ENCODE data around the gene LDHB. TPM values are rescaled to one million over a fixed set of nuclear protein-coding genes. Genes with fewer than 3 reads are reported as not detected.
A peak's percentile ranks its signal among the peaks of the same experiment; 100 is the strongest.

LDHB gene
- total RNA-seq, 1 experiment from 2014 or later, result 1,343 TPM

DNA sequence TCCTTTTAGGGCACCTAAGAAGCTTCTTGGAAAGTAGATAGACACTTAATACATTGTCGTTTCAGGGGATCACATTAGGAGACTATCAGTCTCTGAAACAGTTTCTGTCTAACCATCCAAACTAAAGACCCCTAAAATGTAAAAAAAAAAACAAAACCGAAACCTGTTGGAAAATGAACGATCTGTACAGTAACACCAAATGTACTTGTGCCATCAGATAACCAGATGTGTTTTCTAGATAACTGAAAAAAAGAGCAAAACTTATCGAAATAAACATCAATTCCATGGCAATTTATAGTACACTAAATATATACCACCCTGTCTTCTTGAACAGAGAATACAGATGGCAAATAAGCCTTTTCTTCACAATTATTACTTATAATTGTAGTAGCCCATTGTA lies 2.1 kb downstream of the LDHB start:
- Histone ChIP-seq H2AFZ (ENCODE audit: low read length) (no peak overlapping the region), H3K18ac (ENCODE audit: insufficient read length, low read depth, low read length) (no peak overlapping the region), H4K91ac (ENCODE audit: insufficient read length, low read depth, low read length) (no peak overlapping the region), H2BK5ac (ENCODE audit: insufficient read length, low read length) (no peak overlapping the region), H3K4me1 (ENCODE audit: insufficient read depth, low read length) (no peaks in the 10 kb centered on the region), H3T11ph (ENCODE audit: low read length) (no peak overlapping the region), H3K4ac (ENCODE audit: low read depth, low read length) (no peak overlapping the region), H3K27me3 (ENCODE audit: insufficient read depth, low read length) (no peaks in the 10 kb centered on the region), H3K4me2 (ENCODE audit: insufficient read depth, insufficient read length, low read length) (peak overlapping the region; percentile 80), H2BK12ac (ENCODE audit: insufficient read length, low read depth, low read length) (no peak overlapping the region), H3K23me2 (ENCODE audit: insufficient read length, low read depth, low read length, poor library complexity, severe bottlenecking) (peaks cover 8% of the 10 kb centered on the region), H3K9me3 (ENCODE audit: control insufficient read depth, low read depth, low read length) (no peaks in the 10 kb centered on the region), H3K79me2 (ENCODE audit: insufficient read depth, low read length) (peaks cover 28% of the 10 kb centered on the region; the same call in 1 of the 2 replicates), H4K5ac (ENCODE audit: insufficient read length, low read depth, low read length) (no peak overlapping the region), H3K27ac (ENCODE audit: insufficient read length, low read depth, low read length) (no peak overlapping the region), H3K79me1 (ENCODE audit: insufficient read depth, low read depth, low read length, poor library complexity, severe bottlenecking) (peaks cover 7% of the 10 kb centered on the region), H3K56ac (ENCODE audit: insufficient read length, low read depth, low read length) (no peak overlapping the region), H2AK5ac (ENCODE audit: insufficient read length, low read length) (no peak overlapping the region), H2BK120ac (ENCODE audit: low read depth, low read length, poor library complexity, severe bottlenecking) (no peak overlapping the region), H3K9ac (ENCODE audit: extremely low read depth, insufficient read length, low read length) (no peak overlapping the region), H4K20me1 (ENCODE audit: control insufficient read depth, insufficient read depth, insufficient read length) (no peaks in the 10 kb centered on the region), H4K8ac (replicated peaks; ENCODE audit: insufficient read length, low read depth, low read length) (no peak overlapping the region), H2BK15ac (ENCODE audit: low read depth, low read length) (no peak overlapping the region), H3K14ac (ENCODE audit: insufficient read depth, low read length) (no peak overlapping the region), H2BK20ac (ENCODE audit: low read depth, low read length, poor library complexity, severe bottlenecking) (no peak overlapping the region), H3K23ac (ENCODE audit: insufficient read length, low read depth, low read length) (no peak overlapping the region)
- WGBS (ENCODE audit: extremely low coverage, insufficient read length, low lambda C conversion rate), result no CpG with 5 or more reads among the region's 4 CpGs
- no peak for DNase-seq
- 0 out of 2 replicates have a peak, but pooled peaks cover 2% of the 10 kb centered on the region for H3K27me3 Mint-ChIP-seq (ENCODE audit: low read depth)
- TF ChIP-seq CTCF (conservative IDR thresholded peaks at IDR 0.05), result no peak
- H3K36me3 Mint-ChIP-seq (ENCODE audit: insufficient read depth in 1 of 3, low read depth in 3 of 3), result peaks cover 52 to 68% (median 55%) of the 10 kb centered on the region in 3 experiments
- H3K4me3 Mint-ChIP-seq, result peak overlapping the region; percentile 94 to 100
- H3K9me3 Mint-ChIP-seq, result peaks cover 0 to 2% of the 10 kb centered on the region in 2 experiments; a peak in 1 of 5 replicates
- peaks cover 41 to 52% of the 10 kb centered on the region in 2 experiments for H3K4me1 Mint-ChIP-seq
- H3K27ac Mint-ChIP-seq, result no peak overlapping the region

Data from H9 (cell line).